ENCODE results near the gene CCDC73. TPM values are rescaled to one million over a fixed set of nuclear protein-coding genes. Genes with fewer than 3 reads are reported as not detected.
"Not testable (repeated sequence)": the region's sequence is repeated elsewhere in the genome, so short reads cannot be mapped to it uniquely, and the experiment has no call there.

Gene CCDC73
- total RNA-seq, 1 experiment from 2014 or later: not detected

DNA sequence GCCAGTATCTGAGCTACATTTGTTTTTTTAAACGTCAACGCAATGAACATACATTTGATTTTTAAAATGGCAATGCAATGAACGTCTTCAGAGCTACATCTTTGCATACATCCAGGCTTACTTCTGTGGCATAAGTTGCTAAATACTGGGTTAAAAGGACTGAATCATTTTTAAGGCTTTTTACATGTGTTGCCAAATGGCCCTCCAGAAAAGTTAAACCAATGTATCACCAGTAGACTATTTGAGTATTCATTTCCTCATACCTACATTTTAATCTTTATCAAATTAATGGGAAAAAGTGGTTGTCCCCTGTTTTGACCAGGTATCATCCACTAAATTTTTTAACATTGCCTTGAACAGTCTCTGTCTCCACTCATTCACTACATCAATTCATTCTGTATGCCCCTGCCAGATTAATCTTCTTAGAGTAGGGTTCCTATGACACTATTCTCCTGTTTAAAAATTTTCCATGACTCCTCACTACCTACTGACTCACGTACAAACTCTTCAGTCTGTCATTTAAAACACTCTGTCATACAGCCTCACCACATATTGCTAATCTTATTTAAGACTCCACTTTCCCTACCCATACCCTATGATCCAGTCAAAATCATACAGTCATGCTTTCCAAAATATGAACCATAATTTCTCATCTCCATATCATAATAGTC is 22.9 kb upstream of the CCDC73 start:
- no peak for DNase-seq (ENCODE audit: low spot score)
- in situ Hi-C loops (cut with HindIII; ENCODE audit: low sequenced_read_pairs): no loop called here

DNA sequence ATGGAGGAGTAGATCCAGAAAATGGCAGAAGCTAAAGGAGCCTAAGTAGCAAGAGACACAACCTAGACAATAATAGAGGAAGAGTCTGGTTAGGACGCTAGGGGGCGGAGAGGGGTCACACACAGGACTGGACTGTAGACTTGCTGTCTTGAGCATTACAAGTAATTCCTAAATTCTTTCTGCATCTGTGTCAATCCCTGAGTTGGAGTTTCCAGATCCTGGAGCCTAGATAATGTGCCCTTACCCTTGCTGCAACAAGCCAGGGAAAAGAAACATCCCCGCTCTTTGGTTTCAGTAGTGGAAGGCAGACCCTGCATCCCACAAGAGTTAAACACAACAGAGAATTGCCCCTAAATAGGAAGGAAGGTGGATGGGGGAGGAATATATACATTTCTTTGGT is 14.9 kb upstream of the CCDC73 start:
- in situ Hi-C loops (cut with HindIII; ENCODE audit: low sequenced_read_pairs): no loop called here
- DNase-seq (ENCODE audit: low spot score): peak; percentile 58

DNA sequence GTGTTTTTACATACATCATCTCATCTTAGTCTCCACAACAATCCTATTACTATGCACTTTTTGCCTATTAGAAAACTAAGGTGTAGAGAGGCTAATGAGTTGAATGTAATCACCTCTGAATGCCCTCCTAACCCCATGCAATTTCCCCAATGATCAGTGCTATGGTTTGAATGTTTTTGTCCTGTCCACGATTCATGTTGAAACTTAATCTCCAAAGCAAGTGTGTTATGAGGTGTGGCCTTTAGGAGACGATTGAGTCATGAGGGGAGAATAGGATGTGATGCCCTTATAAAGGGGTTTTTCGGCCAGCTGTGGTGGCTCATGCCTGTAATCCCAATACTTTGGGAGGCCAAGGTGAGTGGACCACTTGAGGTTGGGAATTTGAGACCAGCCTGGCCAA is 2.0 kb upstream of the CCDC73 start:
- no peak for DNase-seq (ENCODE audit: low spot score)
- in situ Hi-C loops (cut with HindIII; ENCODE audit: low sequenced_read_pairs): no loop called here

DNA sequence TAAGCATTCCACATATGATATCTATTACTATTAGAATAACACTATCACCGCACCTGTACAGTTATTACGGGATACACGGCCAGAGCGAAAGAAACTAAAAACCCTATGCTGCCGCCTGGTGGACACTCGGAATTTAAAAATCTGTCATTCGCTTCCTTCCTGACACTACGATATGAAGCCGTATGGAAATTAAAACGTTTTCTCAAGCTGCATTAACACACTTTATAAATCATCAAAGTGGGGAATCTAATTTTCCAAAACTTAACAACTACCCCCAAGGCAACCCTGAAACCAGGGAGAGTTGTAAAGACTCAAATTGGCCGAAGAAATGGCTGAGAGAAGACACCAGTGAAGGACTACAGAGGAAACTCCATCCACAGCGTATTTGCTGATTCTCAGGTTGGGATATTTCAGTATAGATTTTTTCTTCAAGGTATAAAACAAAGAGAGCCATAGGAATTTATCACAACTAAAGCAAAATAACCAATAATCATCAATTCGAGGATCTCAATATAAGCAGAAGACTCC is 1.4 kb downstream of the CCDC73 start:
- peak; percentile 63 for DNase-seq (ENCODE audit: low spot score)
- in situ Hi-C loops (cut with HindIII; ENCODE audit: low sequenced_read_pairs): no loop called here

DNA sequence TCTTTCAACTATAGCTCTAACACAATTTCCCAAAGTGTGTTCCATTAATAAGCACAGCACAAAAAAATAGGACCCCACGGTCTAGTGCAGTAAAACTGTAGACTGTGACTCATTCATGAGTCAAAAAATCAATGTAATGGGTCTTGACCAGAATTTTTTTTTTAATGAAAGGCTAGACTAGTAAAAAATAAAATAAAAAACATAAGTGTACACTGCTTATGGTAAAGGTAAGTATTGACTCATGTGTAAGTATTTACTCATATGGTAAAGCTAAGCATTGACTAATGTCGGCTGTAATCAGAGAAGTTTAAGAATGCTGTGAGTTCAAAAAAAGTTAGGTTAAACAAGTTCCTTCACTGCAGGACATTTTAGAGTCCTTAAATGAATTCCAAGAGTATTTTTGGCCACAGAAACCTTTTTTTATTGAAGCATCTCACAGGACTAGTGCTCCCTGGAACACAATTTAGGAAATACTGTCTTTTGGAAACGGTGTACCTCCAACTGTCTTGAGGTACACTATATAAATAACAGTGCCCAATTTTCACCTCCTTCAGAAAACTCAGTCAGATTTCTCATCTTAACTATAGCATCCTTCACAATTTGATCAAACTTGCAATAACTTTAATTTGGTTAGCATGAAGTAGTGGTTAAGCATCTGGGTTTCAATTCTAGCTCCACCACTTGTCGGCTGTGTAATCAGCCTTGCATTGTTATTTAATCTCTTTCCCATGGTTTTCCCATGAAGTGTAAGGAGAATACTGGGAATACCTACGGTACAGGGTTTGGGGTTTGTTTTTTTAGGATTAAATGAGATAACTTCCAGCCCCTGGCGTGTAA is 2.1 kb downstream of the CCDC73 start:
- DNase-seq (ENCODE audit: low spot score): no peak
- in situ Hi-C loops (cut with HindIII; ENCODE audit: low sequenced_read_pairs): no loop called here

DNA sequence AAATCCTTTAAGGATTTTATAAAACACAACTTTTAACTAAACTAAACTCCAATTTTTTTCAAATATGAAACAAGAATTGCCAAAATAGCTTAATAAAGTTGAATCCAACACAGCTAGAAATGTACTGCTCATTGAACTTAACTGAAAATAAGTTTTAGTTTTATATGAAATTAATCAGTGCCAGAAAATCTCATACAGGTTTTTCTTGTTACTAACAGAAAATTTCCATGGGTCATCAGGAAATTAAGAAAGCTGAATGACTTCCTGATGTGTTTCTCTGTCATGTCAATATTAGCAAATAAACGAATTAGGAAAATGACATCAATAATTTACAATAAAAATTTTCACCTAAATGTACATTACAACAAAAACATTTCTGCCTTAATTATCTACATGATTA is 3.5 kb downstream of the CCDC73 start:
- in situ Hi-C loops (cut with HindIII; ENCODE audit: low sequenced_read_pairs): no loop called here
- no peak for DNase-seq (ENCODE audit: low spot score)

DNA sequence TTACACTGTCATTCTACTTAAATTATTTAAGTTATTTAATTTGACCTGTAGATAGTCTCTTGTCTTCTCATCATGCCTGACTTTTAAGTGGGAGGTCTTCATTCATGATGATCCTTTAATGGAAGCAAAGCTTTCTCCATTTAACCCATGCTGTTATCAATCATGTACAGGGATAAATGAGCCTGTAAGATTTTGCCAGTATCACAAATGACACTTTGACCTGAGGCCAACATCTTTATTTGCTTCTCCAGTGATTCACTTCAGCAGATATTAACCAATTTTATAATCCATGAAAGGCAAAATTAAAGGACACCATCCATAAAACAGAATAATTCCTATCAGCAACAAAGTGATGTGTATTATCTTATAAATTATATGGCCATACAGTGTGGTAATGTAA is 7.7 kb downstream of the CCDC73 start:
- in situ Hi-C loops (cut with HindIII; ENCODE audit: low sequenced_read_pairs): no loop called here
- no peak for DNase-seq (ENCODE audit: low spot score)

DNA sequence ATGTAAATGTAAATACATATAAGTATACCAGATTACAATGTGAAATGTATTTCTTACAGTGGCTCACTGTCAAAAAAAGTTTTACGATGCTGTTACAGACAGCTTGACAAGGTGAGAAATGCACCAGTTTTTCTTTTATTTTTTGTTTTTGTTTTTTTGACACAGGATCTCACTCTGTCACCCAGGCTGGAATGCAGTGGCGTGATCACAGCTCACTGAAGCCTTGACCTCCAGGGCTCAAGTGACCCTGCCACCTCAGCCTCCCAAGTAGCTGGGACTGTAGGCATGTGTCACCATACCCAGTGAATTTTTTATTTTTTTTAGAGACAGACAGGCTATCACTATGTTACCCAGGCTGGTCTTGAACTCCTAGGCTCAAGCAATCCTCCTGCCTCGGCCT is 9.2 kb downstream of the CCDC73 start:
- no peak for DNase-seq (ENCODE audit: low spot score)
- in situ Hi-C loops (cut with HindIII; ENCODE audit: low sequenced_read_pairs): no loop called here

DNA sequence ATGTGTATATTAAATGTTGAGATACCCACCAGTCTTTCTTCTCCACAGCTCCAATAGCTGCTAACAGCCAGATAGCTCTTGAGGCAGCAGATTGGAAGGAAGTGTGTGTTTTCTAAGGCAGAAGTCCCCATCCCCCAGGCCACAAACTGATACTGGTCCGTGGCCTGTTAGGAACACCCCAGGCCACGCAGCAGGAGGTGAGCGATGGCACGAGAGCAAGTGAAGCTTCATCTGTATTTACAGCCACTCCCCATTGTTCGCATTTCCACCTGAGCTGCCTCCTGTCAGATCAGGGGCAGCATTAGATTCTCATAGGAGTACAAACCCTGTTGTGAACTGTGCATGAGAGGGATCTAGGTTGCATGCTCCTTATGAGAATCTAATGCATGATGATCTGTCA is 12.7 kb downstream of the CCDC73 start:
- in situ Hi-C loops (cut with HindIII; ENCODE audit: low sequenced_read_pairs): no loop called here
- no peak for DNase-seq (ENCODE audit: low spot score)

DNA sequence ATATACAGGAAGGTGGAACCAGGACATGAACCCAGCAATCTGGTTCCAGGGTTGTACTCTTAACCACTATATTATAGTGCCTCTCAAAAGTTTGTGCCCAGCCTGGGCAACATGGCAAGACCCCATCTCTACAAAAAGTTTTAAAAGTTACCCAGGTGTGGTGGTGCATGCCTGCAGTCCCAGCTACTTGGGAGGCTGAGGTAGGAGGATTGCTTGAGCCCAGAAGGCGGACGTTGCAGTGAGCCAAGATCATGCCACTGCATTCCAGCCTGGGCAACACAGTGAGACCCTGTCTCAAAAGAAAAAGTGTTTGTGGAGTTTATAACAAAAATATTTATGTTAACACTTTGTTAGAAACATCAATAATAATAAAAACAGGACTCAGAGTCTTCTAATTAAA is 13.6 kb downstream of the CCDC73 start:
- DNase-seq (ENCODE audit: low spot score); in situ Hi-C loops (cut with HindIII; ENCODE audit: low sequenced_read_pairs): not testable (repeated sequence)

DNA sequence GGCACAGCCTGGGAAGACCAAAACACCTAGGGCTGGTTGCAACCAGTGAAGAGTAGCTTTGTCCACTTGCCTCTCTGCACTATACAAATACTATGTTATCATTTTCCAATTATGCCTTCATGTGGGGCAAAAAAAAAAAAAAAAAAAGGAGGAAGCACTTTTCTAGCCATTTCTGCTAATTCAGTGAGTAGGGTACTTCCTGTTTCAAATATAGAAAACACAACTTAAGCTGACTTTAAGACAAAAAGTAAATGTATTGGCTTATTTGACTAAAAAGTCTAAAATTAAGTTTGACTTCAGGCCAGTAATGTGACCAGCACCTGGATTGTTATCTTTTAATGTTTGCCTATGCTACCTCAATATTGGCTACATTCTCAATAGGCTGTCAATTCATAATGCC is 15.3 kb downstream of the CCDC73 start:
- DNase-seq (ENCODE audit: low spot score): no peak
- in situ Hi-C loops (cut with HindIII; ENCODE audit: low sequenced_read_pairs): no loop called here

DNA sequence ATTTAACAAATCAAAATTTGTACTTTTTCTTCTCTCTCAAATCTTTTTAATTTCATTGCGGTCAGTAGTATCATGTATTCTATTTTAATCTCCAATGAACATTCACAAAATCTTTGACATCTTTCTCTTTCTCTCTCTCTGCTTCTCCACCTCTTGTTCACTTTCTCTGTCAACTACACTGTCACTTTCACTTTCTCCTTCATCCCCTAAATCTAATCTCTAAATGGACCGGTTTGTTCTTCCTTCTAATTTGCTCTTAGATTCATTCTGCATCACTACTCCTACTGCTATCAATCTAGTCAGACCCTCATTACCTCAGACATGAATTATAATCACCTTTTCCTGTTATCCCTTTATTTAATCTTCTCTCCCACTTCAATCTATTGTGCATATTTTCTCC is 18.6 kb downstream of the CCDC73 start:
- no peak for DNase-seq (ENCODE audit: low spot score)
- in situ Hi-C loops (cut with HindIII; ENCODE audit: low sequenced_read_pairs): no loop called here

DNA sequence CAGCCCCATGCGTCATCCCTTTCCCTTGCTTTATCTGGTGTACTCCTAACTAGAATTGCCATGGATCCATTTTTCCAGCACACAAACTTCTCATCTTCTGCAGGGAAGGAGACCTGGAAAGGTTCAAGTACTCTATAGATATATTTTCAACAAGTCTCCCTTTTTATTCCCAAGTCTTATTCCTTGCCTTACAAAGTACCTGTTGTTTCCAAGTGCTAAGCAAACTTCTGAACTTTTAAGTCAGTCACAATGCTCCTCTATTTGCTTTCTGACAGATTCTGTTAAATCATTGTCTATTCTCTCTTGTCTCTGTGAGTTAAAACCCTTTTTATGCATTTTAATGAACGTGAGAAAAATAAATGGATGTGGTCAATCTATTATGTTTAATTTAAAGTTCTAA is 20.4 kb downstream of the CCDC73 start:
- in situ Hi-C loops (cut with HindIII; ENCODE audit: low sequenced_read_pairs): no loop called here

DNA sequence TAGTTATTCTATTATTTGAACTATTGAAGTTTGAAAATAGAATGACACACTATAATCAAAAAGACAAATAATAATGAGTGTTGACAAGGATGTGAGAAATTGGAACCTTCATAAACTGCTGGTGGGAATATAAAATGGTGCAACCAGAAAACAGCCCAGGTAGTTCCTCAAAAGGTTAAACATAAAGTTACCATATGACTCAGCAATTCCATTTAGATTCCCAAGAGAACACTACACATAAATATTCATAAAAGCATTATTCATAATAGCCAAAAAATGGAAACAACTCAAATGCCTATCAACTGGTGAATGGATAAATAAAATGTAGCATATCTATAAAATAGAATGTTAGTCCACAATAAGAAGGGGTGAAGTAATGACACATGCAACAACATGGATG is 21.7 kb downstream of the CCDC73 start:
- in situ Hi-C loops (cut with HindIII; ENCODE audit: low sequenced_read_pairs): no loop called here
- DNase-seq (ENCODE audit: low spot score): no peak

More for the DNA sequence above, 20.4 kb downstream of the CCDC73 start:
- no peak for DNase-seq (ENCODE audit: low spot score)

DNA sequence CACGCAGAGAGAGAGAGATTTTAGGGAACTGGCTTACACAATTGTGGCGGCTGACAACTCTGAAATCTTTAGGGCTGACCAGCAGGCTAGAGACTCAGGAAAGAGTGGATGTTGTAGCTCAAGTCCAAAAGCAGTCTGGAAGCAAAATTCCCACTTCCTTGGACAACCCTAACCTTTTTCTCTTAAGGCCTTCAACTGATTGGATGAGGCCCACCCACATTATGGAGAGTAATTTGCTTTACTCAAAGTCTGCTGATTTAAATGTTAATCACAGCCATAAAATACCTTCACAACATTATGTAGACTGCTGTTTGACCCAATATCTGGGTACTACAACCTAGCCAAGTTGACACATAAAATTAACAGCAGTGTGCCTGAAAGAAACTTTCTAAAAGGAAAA is 32.7 kb downstream of the CCDC73 start:
- in situ Hi-C loops (cut with HindIII; ENCODE audit: low sequenced_read_pairs); DNase-seq (ENCODE audit: low spot score): not testable (repeated sequence)

DNA sequence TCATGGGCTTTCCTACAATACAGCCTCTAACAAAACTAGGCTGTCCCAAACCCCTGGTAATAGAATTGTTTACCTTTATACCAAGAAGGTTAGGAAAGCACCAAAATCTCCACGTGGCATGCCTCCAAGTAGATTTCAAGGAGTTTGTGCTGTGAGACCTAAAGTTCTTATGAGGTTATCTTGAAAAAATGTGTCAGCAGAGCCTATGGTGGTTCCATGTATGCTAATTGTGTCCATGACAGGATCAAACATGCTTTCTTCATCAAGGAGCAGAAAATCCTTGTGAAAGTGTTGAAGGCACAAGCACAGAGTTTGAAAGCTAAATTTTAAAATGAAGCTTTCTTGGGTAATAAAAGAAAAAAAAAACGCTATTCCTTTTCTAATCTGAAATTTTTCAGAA is 36.2 kb downstream of the CCDC73 start:
- DNase-seq (ENCODE audit: low spot score): no peak
- in situ Hi-C loops (cut with HindIII; ENCODE audit: low sequenced_read_pairs): no loop called here

DNA sequence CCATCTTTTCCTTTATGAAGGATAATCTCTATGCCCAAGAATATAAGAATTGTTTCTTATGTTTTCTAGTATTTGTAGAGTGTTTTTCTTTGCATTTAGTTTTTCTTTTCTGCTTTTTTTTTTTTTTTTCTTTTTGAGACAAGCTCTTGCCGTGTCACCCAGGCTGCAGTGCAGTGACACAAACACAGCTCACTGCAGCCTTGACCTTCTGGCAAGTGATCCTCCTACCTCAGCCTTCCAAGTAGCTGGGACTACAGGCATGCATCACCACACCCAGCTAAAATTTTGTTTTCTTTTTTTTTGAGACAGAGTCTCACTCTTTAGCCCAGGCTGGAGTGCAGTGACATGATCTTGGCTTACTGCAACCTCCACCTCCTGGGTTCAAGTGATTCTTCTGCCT is 41.3 kb downstream of the CCDC73 start:
- DNase-seq (ENCODE audit: low spot score); in situ Hi-C loops (cut with HindIII; ENCODE audit: low sequenced_read_pairs): not testable (repeated sequence)

DNA sequence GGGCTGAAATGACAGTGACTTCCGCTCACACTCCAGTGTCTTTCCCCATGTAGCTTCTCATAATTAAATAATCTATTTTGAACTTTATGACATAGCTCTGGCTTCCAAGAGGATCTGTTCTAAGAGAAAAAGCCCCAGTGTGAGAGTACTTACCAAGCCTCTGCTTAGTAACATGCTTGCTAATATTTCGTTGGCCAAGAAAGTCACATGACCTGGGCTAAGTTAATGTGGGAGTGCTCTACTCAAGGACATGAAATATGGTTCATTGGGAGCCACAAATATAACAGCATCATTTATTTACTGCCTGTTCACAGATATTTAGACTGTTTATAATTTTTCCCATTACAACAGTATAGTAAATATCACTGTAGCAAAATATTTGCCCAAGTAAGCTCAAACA is 42.5 kb downstream of the CCDC73 start:
- no peak for DNase-seq (ENCODE audit: low spot score)
- in situ Hi-C loops (cut with HindIII; ENCODE audit: low sequenced_read_pairs): no loop called here

DNA sequence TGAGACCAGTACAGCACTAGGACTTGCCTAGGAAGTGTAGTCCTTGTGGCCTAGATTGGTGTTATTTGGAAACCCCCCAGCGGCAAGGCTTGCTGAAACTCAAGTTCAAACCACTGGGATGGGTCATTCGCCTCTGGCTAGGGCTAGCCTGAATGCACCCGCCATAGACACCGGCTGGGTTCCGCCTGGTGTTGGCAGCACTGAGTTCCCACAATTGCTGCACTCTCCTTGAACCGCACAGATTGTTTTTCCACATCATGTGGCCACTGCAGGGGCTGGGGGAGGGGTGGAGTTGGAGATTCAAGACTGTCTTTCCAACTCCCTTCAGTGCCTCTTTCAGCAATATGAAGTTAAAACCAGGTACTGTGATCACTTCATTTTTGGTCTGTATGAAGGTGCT is 43.1 kb downstream of the CCDC73 start:
- no peak for DNase-seq (ENCODE audit: low spot score)
- in situ Hi-C loops (cut with HindIII; ENCODE audit: low sequenced_read_pairs): no loop called here

DNA sequence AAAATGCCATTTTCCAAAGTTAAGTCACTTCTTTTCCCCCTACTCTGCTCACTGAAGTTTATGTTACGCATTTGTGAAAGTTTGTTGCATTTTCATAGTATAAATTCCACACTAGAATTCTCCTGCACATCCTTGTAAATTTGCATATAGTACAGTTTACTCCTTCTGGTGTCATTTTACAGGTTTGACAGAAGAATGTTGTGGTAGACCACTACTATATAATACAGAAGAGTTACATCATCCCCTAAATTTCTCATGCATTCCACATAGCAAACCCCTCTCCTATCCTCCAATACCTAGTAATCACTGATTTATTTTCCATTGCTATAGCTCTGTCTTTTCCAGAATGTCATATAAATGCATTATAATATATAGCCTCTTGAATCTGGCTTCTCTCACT is 64.5 kb downstream of the CCDC73 start:
- DNase-seq (ENCODE audit: low spot score): no peak
- in situ Hi-C loops (cut with HindIII; ENCODE audit: low sequenced_read_pairs): no loop called here

DNA sequence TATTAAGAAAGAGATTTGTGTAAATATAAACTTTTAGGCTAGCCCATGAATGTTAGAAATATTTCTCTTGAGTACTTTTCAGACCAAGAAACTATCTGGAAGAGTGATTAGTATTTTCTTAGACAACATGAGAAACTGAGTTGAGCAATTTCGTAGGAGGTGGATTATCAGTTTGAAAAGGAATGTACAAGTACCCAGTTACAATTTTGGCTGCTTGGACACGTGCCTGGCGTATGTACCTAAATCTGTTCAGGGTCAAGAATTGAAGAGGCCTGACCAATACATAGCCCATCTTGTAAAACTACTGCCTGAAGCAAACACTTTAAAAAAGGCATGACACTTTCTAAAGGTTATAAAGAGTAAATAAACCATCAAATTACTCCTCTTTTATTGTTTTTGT is 71.1 kb downstream of the CCDC73 start:
- DNase-seq (ENCODE audit: low spot score): no peak

More for the DNA sequence above, 71.1 kb downstream of the CCDC73 start:
- in situ Hi-C loops (cut with HindIII; ENCODE audit: low sequenced_read_pairs): no loop called here

All from G401 (cell line).